GM12873 (cell line): ENCODE results near the gene FSTL4.

Source experiments
- TF ChIP-seq, protein P1 (sequence below): IDR thresholded peaks from 2 replicates; pipeline ENCODE4 v1.5.1; 2012; ENCODE audit warnings: low read depth, mild to moderate bottlenecking, moderate library complexity, low read length, control low read depth; ENCODE audit not compliant: insufficient read depth; ENCODE audit errors: missing control alignments

Gene FSTL4

DNA sequence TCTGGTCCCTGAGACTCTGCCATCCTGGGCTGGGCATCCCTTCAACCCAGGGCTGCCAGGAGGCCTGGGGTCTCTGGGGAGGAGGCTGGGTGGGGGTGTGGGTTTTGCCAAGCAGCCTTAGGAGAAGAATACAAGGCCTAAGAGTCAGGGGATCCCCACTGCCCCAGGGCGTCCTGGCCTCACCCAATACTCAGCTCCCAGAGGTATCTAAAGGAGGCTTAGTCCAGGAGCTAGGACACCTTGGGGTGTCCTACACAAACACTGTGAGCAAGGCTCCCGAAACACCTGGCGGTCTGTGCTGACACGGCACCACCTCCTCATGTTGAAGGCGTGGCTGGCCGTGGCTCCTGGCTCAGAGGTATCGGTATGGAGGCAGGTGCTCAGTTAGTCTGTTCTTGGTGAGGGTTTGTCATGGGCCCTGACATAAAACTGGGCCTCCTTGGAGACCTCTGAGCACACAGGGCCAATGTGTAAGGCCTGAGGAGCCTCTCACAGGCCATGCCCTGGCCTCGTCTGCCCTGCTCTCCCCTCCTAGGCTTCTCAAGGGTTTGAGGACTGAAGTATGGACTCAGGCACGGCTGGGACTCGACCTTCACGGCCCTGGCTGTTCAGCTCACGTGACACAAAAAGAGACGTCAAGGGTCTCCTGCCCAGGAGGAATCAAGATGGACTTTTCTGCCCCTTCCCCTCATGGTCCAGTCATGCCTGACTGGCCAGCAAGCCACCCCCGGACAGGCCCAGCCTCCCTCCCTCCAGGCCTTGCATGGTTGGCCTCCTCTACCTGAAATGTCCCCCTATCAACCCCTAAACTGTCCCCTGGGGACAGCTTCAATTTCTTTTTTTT lies 277.3 kb downstream of the FSTL4 start:
- TF ChIP-seq, protein P1, sequence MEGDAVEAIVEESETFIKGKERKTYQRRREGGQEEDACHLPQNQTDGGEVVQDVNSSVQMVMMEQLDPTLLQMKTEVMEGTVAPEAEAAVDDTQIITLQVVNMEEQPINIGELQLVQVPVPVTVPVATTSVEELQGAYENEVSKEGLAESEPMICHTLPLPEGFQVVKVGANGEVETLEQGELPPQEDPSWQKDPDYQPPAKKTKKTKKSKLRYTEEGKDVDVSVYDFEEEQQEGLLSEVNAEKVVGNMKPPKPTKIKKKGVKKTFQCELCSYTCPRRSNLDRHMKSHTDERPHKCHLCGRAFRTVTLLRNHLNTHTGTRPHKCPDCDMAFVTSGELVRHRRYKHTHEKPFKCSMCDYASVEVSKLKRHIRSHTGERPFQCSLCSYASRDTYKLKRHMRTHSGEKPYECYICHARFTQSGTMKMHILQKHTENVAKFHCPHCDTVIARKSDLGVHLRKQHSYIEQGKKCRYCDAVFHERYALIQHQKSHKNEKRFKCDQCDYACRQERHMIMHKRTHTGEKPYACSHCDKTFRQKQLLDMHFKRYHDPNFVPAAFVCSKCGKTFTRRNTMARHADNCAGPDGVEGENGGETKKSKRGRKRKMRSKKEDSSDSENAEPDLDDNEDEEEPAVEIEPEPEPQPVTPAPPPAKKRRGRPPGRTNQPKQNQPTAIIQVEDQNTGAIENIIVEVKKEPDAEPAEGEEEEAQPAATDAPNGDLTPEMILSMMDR = no peak

DNA sequence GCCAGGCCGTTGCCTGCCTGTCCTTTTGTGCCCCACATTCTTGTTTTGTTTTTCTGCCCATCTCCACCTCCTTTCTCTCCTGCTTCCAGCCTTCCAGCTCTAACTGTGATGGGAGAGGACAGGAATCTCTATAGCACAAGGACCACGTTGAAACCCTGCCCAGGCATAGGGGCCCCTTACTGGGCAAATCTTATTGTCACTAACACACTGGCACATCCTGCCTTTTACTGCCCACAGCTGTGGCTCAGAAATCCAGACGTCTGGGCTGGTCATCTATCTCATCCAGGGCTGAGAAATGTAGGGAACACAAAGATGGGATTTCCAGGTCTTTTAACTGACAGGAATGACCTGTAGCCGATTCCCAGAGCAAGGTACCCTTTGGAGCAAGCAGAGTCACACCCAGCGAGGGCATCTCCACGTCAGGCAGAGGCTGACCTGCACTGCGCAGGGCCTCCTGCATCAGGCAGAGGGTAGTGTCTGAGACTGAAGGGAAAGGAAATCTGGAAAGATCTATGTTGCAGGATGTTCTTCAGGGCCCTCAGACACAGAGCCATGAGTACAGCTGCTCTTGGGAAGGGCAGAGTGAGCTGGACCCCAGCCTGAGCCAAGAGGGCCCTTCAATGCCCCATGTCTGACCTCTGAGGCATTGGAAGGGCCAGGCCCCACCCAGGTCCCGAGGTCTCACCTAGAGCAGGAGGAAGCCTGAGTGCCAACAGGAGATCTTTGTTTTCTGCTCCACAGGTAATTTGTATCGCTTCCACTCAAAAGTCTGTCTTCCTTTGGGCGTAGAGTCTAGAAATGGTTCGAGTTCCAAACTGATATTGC lies 278.8 kb downstream of the FSTL4 start:
- TF ChIP-seq, protein P1 = no peak

GRCh38 chr5:133332439-133333024 lies 279.8 kb downstream of the FSTL4 start:
- TF ChIP-seq, protein P1 = no peak

DNA sequence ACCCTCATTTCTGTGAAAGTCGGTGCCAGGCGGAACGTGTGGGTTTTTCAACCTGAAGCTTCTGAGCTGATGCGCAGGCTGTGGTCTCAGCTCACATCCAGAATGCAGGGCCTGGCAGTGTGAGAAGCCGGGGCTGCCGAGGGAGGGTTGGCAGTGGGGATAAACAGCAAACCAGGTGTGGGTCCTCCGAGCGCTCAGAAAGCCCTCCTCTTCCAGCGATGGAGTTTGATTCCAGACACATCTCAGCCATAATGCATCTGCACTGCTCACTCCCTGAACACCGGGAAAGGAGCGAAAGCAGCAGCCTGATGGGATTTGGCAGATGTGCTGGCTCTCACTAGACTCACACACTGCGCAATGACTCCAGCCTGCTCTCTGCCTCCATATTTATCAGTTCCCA lies 280.4 kb downstream of the FSTL4 start:
- TF ChIP-seq, protein P1 = no peak

DNA sequence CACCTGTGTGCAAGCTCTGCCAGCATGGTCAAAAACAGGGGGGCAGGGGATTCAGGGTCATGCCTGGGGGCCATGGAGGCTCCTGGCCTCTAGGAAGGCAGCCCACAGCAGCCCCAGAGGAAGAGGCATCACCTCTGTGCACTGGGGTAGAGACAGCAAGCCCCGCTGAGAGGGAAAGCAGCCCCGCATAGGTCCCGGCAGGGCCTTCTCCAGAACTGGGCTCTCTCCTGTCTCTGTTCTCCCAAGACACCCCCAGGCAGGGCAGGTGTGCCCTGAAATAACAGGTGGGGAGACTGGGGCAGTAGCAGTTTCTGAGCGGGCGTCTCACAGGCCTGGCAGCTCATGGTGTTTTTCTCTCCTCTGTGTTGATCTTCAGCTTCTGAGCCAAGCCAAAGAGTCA lies 281.4 kb downstream of the FSTL4 start:
- TF ChIP-seq, protein P1 = no peak

DNA sequence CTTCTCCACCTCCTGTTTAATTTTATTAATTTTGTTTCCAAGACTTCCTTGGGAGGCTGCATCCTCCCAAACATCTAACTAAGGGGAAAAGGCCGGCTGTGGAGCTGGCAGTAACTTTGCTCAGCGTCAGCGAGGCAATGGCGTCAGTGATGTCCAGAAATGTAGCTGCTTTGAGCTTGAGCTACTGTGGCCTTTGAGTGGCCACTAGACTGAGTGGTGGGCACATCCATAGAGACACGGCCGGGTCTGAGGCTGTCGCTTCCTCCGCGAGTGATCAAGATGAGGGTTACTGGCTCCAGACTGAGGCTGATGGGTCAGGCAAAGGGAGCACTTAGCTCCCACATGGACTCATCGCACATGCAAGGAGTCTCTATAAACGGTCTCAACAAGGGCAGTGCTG lies 283.5 kb downstream of the FSTL4 start:
- TF ChIP-seq, protein P1 = no peak

DNA sequence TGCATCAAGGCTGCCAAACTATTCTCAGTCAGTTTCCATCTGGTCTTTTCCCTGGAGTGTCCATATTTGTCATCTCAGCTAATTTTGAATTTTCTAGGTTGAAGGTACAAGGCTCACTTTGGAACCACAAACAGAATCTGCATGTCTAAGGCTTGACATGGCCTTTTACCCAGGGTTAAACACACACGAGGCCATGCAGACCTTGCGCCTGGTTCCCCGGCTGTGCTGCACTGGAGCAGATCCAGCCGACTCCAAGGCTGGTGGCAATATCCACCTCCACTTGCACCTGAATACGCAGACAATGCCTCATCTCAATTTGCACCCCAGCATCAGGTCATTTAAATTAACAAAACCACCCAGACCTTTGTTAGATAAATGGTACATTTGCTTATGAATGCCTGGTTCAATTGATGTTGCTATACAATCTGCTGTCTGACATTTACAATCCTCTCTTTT lies 284.4 kb downstream of the FSTL4 start:
- TF ChIP-seq, protein P1 = no peak
